ENCODE data around the gene SYNPO2.

SYNPO2 gene, protein sequence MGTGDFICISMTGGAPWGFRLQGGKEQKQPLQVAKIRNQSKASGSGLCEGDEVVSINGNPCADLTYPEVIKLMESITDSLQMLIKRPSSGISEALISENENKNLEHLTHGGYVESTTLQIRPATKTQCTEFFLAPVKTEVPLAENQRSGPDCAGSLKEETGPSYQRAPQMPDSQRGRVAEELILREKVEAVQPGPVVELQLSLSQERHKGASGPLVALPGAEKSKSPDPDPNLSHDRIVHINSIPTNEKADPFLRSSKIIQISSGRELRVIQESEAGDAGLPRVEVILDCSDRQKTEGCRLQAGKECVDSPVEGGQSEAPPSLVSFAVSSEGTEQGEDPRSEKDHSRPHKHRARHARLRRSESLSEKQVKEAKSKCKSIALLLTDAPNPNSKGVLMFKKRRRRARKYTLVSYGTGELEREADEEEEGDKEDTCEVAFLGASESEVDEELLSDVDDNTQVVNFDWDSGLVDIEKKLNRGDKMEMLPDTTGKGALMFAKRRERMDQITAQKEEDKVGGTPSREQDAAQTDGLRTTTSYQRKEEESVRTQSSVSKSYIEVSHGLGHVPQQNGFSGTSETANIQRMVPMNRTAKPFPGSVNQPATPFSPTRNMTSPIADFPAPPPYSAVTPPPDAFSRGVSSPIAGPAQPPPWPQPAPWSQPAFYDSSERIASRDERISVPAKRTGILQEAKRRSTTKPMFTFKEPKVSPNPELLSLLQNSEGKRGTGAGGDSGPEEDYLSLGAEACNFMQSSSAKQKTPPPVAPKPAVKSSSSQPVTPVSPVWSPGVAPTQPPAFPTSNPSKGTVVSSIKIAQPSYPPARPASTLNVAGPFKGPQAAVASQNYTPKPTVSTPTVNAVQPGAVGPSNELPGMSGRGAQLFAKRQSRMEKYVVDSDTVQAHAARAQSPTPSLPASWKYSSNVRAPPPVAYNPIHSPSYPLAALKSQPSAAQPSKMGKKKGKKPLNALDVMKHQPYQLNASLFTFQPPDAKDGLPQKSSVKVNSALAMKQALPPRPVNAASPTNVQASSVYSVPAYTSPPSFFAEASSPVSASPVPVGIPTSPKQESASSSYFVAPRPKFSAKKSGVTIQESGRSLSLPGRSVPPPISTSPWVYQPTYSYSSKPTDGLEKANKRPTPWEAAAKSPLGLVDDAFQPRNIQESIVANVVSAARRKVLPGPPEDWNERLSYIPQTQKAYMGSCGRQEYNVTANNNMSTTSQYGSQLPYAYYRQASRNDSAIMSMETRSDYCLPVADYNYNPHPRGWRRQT

DNA sequence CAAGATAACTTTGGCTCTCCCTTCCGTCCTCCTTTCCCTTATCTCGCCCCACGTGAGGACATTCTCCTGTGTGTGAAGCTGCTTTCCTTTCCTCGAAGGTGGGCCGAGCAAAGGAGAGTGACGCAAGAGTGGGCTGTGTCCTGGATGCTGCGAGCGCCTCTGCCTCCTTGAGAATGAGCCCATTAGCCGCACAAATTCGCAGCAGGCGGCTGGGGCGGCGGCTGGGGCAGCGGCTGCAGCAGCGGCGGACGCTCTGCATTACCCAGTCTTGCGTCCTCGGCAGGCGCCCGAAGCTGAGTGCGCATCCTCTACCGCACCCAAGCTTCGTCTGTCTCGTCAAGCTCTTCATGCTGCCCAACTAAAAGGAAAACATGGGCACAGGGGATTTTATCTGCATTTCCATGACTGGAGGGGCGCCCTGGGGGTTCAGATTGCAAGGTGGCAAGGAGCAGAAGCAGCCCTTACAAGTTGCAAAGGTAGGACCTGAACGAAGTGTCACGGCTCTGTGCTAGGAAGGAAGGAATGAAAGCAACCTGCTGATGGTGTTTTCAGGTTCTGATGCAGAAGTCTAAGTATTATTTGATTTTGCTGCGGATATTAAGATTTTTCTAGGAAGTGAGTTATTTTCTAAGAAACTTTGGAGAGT is at the start of gene SYNPO2:
Gene SYNPO2 (plus strand): TSS at position 189 of the 646 bp plus-strand sequence. CDS start 183 bp downstream, at position 372.
- TF ChIP-seq, protein P1, sequence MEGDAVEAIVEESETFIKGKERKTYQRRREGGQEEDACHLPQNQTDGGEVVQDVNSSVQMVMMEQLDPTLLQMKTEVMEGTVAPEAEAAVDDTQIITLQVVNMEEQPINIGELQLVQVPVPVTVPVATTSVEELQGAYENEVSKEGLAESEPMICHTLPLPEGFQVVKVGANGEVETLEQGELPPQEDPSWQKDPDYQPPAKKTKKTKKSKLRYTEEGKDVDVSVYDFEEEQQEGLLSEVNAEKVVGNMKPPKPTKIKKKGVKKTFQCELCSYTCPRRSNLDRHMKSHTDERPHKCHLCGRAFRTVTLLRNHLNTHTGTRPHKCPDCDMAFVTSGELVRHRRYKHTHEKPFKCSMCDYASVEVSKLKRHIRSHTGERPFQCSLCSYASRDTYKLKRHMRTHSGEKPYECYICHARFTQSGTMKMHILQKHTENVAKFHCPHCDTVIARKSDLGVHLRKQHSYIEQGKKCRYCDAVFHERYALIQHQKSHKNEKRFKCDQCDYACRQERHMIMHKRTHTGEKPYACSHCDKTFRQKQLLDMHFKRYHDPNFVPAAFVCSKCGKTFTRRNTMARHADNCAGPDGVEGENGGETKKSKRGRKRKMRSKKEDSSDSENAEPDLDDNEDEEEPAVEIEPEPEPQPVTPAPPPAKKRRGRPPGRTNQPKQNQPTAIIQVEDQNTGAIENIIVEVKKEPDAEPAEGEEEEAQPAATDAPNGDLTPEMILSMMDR (IDR thresholded peaks at IDR 0.05; ENCODE audit: borderline replicate concordance, insufficient read depth, low read depth, low read length) = no peak
- H3K4me3 ChIP-seq (ENCODE audit: low read depth, low read length) = peak within 1 kb of the TSS; percentile 35

DNA sequence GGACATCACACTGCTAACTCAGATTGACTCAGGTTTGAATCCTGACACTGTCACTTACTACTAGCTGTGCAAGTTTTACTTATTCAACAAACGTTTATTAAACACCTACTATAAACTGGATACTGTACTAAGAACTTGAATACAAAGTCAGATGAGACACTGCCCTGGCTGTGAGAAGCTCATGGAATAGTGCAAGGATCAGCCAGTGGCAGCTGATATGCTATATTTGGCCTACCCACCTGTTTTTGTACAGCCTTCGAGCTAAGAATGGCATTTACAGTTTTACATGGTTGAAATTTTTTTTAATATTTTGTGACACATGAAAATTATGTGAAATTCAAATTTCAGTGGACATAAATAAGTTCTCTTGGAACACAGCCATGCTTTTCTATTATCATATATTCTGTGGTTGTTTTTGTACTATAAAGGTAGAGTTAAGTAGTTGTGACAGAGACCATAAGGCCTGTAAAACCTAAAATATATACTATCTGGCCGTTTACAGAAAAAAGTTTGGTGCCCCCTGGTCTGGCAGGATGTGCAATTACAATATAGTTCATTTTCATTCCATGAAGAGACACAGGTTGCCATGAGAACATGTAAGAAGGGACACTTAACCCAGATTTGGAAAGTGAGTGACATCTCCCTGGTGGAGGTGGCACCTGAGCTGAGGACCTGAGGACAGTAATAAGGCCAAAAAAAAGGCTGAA is 49.3 kb upstream of the SYNPO2 start:
- TF ChIP-seq, protein P1 (IDR thresholded peaks at IDR 0.05; ENCODE audit: borderline replicate concordance, insufficient read depth, low read depth, low read length) = no peak
- H3K4me3 ChIP-seq (ENCODE audit: low read depth, low read length) = no peak overlapping the region

DNA sequence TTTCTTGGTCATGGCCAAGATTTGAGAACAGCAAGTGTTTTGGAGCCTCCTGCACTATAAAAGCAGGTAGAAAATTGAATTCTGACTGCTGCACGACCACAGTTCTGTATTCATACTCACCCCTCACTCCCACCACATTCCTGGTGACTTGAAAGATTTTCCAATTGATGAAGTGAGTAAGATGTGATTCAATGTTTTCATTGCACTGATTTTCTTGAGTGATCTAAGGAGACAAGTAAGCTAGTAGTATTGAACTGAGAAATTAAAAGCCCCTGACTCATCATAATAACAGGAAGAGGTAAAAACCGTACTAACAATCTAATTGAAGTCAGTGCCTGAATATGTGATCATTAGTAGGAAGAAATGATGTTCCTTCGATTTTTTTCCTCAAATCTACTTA is 46.6 kb upstream of the SYNPO2 start:
- H3K4me3 ChIP-seq (ENCODE audit: low read depth, low read length) = no peak overlapping the region
- TF ChIP-seq, protein P1 (IDR thresholded peaks at IDR 0.05; ENCODE audit: borderline replicate concordance, insufficient read depth, low read depth, low read length) = no peak

DNA sequence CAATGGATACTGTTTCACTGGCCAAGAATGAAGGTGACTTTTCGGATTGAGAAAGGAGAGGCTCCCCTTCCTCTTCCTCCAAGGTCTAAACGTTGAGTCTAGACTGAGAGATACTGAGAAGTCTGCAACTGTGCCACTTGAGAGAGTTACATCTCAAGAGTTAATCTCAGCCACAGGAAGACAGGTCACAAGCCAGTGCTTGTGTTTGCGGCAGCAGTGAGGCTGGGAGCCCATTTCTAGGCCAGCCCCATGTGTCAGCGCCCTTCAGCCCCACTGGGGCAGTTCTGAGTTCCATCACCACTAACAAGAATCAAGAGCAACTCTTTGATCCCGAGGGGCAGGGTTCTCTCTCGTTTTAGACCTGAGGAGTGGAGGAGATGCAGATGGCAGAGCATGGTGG is 45.4 kb upstream of the SYNPO2 start:
- TF ChIP-seq, protein P1 (IDR thresholded peaks at IDR 0.05; ENCODE audit: borderline replicate concordance, insufficient read depth, low read depth, low read length) = no peak
- no peak overlapping the region for H3K4me3 ChIP-seq (ENCODE audit: low read depth, low read length)

DNA sequence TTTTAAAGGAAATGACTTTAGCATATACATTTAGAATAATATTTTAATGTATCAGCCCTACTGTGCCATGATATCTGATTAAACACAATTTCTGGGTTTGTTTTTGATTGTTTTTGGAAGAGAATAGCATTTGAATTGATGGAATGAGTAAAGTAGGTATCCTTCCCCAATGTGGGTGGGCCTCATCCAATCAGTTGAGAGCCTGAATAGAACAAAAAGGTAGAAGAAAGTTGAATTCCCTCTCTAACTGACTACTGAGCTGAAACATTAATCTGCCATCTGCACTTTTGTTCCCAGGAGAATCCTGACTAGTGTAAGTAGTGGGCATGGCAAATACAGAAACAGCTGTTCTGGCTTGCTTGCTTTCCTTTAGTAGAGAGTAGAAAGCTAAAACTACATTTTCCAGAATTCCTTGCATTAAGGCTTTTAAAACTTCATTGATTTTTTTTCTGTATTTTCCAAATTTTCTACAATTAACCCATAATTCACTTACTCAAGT is 43.1 kb upstream of the SYNPO2 start:
- TF ChIP-seq, protein P1 (IDR thresholded peaks at IDR 0.05; ENCODE audit: borderline replicate concordance, insufficient read depth, low read depth, low read length) = no peak
- H3K4me3 ChIP-seq (ENCODE audit: low read depth, low read length) = no peak overlapping the region

DNA sequence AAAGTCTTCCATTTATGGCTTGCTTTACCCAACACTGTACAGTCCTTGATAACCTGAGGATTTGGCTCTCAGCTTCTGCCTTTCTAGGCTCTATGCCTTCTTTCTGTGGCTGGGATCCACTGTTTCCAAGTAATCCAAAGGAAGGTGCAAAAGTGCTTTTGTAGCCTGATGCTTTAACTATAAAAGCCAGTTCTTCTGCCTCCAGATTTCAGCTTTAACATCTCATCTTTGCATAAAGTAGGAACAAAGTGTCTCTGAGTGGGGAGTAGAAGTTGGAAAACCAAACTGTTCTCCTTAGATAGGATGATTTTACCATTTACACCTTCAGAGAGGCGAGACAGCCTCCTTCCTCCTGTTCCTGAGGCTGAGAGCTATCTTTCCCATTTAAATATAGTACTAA is 41.7 kb upstream of the SYNPO2 start:
- TF ChIP-seq, protein P1 (IDR thresholded peaks at IDR 0.05; ENCODE audit: borderline replicate concordance, insufficient read depth, low read depth, low read length) = no peak
- H3K4me3 ChIP-seq (ENCODE audit: low read depth, low read length) = no peak overlapping the region
